GM23248 (cell line): ENCODE results near the gene EPN2.

Experiments used
- EZH2 ChIP-seq: fragments of 200-600 bp; sonication (generic); IDR thresholded peaks from 2 replicates; pipeline ENCODE4 v1.6.1; 2018; ENCODE audit warnings: antibody characterized with exemption, mild to moderate bottlenecking; ENCODE audit not compliant: insufficient read depth, poor library complexity, severe bottlenecking
- EZH2phosphoT487 ChIP-seq: fragments of 200-600 bp; sonication (generic); IDR thresholded peaks from 2 replicates; pipeline ENCODE4 v1.6.1; 2018; ENCODE audit warnings: antibody characterized with exemption, moderate library complexity, mild to moderate bottlenecking, low read depth; ENCODE audit not compliant: insufficient read depth

DNA sequence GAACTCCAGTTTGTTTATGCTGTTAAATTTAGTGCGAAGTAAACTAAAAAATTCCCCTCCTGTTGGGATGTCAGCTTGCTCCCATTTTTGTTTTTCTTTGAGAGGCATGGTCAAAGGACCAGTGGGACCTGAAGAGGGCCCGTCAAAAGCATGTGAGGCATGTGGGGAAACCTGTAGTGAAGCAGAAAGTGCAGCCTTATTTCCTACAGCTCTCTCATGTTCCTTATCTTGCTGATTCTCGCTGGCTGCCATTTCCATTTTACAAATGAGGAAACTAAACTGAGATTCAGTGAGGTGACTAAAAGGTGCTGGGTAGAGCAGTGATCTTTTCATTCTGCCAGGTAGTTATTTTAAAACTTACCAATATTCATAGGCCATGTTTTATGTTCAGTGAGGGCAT is 27.1 kb downstream of the EPN2 start:
- TF ChIP-seq EZH2 (no peak), EZH2phosphoT487 (no peak)
